Loucy (cell line): ENCODE results near the gene SYNE3.

Source experiments
- EZH2phosphoT487 ChIP-seq: fragments of 200-600 bp; IDR thresholded peaks from 2 replicates; pipeline ENCODE4 v1.6.1; 2018; ENCODE audit warnings: antibody characterized with exemption, mild to moderate bottlenecking, moderate library complexity, borderline replicate concordance
- TF ChIP-seq, protein P1 (sequence below): fragments of 200-600 bp; sonication (generic); conservative IDR thresholded peaks from 2 replicates; pipeline ENCODE4 v1.5.1; 2014; ENCODE audit warnings: mild to moderate bottlenecking, antibody characterized with exemption, low read length

GRCh38 chr14:95507701-95508103 lies 8.7 kb downstream of the SYNE3 start:
- TF ChIP-seq, protein P1, sequence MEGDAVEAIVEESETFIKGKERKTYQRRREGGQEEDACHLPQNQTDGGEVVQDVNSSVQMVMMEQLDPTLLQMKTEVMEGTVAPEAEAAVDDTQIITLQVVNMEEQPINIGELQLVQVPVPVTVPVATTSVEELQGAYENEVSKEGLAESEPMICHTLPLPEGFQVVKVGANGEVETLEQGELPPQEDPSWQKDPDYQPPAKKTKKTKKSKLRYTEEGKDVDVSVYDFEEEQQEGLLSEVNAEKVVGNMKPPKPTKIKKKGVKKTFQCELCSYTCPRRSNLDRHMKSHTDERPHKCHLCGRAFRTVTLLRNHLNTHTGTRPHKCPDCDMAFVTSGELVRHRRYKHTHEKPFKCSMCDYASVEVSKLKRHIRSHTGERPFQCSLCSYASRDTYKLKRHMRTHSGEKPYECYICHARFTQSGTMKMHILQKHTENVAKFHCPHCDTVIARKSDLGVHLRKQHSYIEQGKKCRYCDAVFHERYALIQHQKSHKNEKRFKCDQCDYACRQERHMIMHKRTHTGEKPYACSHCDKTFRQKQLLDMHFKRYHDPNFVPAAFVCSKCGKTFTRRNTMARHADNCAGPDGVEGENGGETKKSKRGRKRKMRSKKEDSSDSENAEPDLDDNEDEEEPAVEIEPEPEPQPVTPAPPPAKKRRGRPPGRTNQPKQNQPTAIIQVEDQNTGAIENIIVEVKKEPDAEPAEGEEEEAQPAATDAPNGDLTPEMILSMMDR, result no peak
- no peak for TF ChIP-seq EZH2phosphoT487
